ENCODE data around the gene VCL. TPM values are rescaled to one million over a fixed set of nuclear protein-coding genes. Genes with fewer than 3 reads are reported as not detected.
A peak's percentile ranks its signal among the peaks of the same experiment; 100 is the strongest.
"Not testable (repeated sequence)": the region's sequence is repeated elsewhere in the genome, so short reads cannot be mapped to it uniquely, and the experiment has no call there.

VCL gene
- total RNA-seq, 4 donors from 2014 or later = 69.1 to 109 (median 90.1) TPM

- TF ChIP-seq CTCF (IDR thresholded peaks at IDR 0.05) = no peak
- no peak for DNase-seq (ENCODE audit: low spot score)
- ATAC-seq (ENCODE audit: low FRiP score) = no peak
These were observed 55.1 kb downstream of the VCL start for GRCh38 chr10:74052994-74053393.

- DNase-seq (ENCODE audit: low spot score) = no peak
- no peak for ATAC-seq (ENCODE audit: low FRiP score)
These were observed 57.6 kb downstream of the VCL start for GRCh38 chr10:74055383-74056049.

GRCh38 chr10:74056050-74056818 lies 58.3 kb downstream of the VCL start:
- DNase-seq (ENCODE audit: low spot score) = no peak
- TF ChIP-seq CTCF (IDR thresholded peaks at IDR 0.05) = no peak
- peak; percentile 55 for ATAC-seq (ENCODE audit: low FRiP score)

More at GRCh38 chr10:74055383-74056049, 57.6 kb downstream of the VCL start:
- TF ChIP-seq CTCF (IDR thresholded peaks at IDR 0.05) = no peak

- DNase-seq (ENCODE audit: low spot score) = no peak
- no peak for ATAC-seq (ENCODE audit: low FRiP score)
- TF ChIP-seq CTCF (IDR thresholded peaks at IDR 0.05) = no peak
These were observed 60.2 kb downstream of the VCL start for GRCh38 chr10:74058071-74058470.

- ATAC-seq (ENCODE audit: low FRiP score) (peak; percentile 5), DNase-seq (ENCODE audit: low spot score) (no peak)
- no peak for TF ChIP-seq CTCF (IDR thresholded peaks at IDR 0.05)
These were observed 60.7 kb downstream of the VCL start for GRCh38 chr10:74058658-74059057.

GRCh38 chr10:74061104-74061503 lies 63.2 kb downstream of the VCL start:
- no peak for TF ChIP-seq CTCF (IDR thresholded peaks at IDR 0.05)
- DNase-seq (ENCODE audit: low spot score) (no peak), ATAC-seq (ENCODE audit: low FRiP score) (no peak)

GRCh38 chr10:74061978-74062377 lies 64.1 kb downstream of the VCL start:
- ATAC-seq (ENCODE audit: low FRiP score); DNase-seq (ENCODE audit: low spot score): not testable (repeated sequence)

Measured in omental fat pad (tissue), 4 donors.